ENCODE results near the gene MEG3.
A peak's percentile ranks its signal among the peaks of the same experiment; 100 is the strongest.

The MEG3 gene

GRCh38 chr14:100849115-100849781 is 23.3 kb downstream of the MEG3 start:
- DNase-seq (ENCODE audit: low read depth) = no peak

GRCh38 chr14:100850841-100851585 is 25.1 kb downstream of the MEG3 start:
- peak; percentile 80 for DNase-seq (ENCODE audit: low read depth)

GRCh38 chr14:100851586-100851916 is 25.6 kb downstream of the MEG3 start:
- no peak for DNase-seq (ENCODE audit: low read depth)

- DNase-seq (ENCODE audit: low read depth) = no peak
Measured at GRCh38 chr14:100851946-100852620, 26.2 kb downstream of the MEG3 start.

- no peak for DNase-seq (ENCODE audit: low read depth)
Measured at GRCh38 chr14:100854435-100854834, 28.5 kb downstream of the MEG3 start.

- no peak for DNase-seq (ENCODE audit: low read depth)
Measured at GRCh38 chr14:100855256-100855930, 29.5 kb downstream of the MEG3 start.

- no peak for DNase-seq (ENCODE audit: low read depth)
Measured at GRCh38 chr14:100856056-100856950, 30.4 kb downstream of the MEG3 start.

GRCh38 chr14:100857233-100857922 is 31.5 kb downstream of the MEG3 start:
- no peak for DNase-seq (ENCODE audit: low read depth)

GRCh38 chr14:100857923-100858837 is 32.3 kb downstream of the MEG3 start:
- no peak for DNase-seq (ENCODE audit: low read depth)

- no peak for DNase-seq (ENCODE audit: low read depth)
Measured at GRCh38 chr14:100858838-100859220, 32.9 kb downstream of the MEG3 start.

GRCh38 chr14:100859781-100860180 is 33.9 kb downstream of the MEG3 start:
- DNase-seq (ENCODE audit: low read depth) = no peak

GRCh38 chr14:100860556-100861187 is 34.8 kb downstream of the MEG3 start:
- no peak for DNase-seq (ENCODE audit: low read depth)

GRCh38 chr14:100861188-100861936 is 35.4 kb downstream of the MEG3 start:
- no peak for DNase-seq (ENCODE audit: low read depth)

- DNase-seq (ENCODE audit: low read depth) = no peak
Measured at GRCh38 chr14:100861937-100862247, 36.0 kb downstream of the MEG3 start.

- DNase-seq (ENCODE audit: low read depth) = no peak
Measured at GRCh38 chr14:100862277-100862676, 36.4 kb downstream of the MEG3 start.

- no peak for DNase-seq (ENCODE audit: low read depth)
Measured at GRCh38 chr14:100862793-100863192, 36.9 kb downstream of the MEG3 start.

- DNase-seq (ENCODE audit: low read depth) = no peak
Measured at GRCh38 chr14:100864206-100864605, 38.3 kb downstream of the MEG3 start.

GRCh38 chr14:100864960-100865681 is 39.2 kb downstream of the MEG3 start:
- no peak for DNase-seq (ENCODE audit: low read depth)

Data from activated T-cell treated with anti-CD3 and anti-CD28 coated beads for 1 hour (primary cell).